GM18498 (cell line): ENCODE results near the gene TMEM170B.

Experiments
- ATAC-seq: cut with Tn5 transposase; IDR thresholded peaks from one replicate; pipeline ENCODE4 v1.9.1; 2021; ENCODE audit warnings: mild to moderate bottlenecking, moderate library complexity; ENCODE audit not compliant: unreplicated experiment

TMEM170B gene

GRCh38 chr6:11584244-11584643, 46.7 kb downstream of the TMEM170B start:
- no peak for ATAC-seq

- ATAC-seq: no peak
Observed at GRCh38 chr6:11585426-11586016, 48.0 kb downstream of the TMEM170B start.

GRCh38 chr6:11586117-11586516, 48.6 kb downstream of the TMEM170B start:
- no peak for ATAC-seq

- no peak for ATAC-seq
Observed at GRCh38 chr6:11586536-11586935, 49.0 kb downstream of the TMEM170B start.

- no peak for ATAC-seq
Observed at GRCh38 chr6:11589261-11589660, 51.7 kb downstream of the TMEM170B start.

GRCh38 chr6:11592294-11592906, 54.9 kb downstream of the TMEM170B start:
- no peak for ATAC-seq

GRCh38 chr6:11593096-11593495, 55.5 kb downstream of the TMEM170B start:
- no peak for ATAC-seq

- no peak for ATAC-seq
Observed at GRCh38 chr6:11595903-11596302, 58.4 kb downstream of the TMEM170B start.

GRCh38 chr6:11596640-11597237, 59.2 kb downstream of the TMEM170B start:
- no peak for ATAC-seq

GRCh38 chr6:11598687-11599086, 61.1 kb downstream of the TMEM170B start:
- no peak for ATAC-seq

- ATAC-seq: no peak
Observed at GRCh38 chr6:11600251-11600650, 62.7 kb downstream of the TMEM170B start.

GRCh38 chr6:11601776-11602605, 64.4 kb downstream of the TMEM170B start:
- no peak for ATAC-seq

- no peak for ATAC-seq
Observed at GRCh38 chr6:11604215-11604614, 66.7 kb downstream of the TMEM170B start.

GRCh38 chr6:11604836-11605506, 67.4 kb downstream of the TMEM170B start:
- ATAC-seq: no peak

- ATAC-seq: no peak
Observed at GRCh38 chr6:11605507-11605905, 68.0 kb downstream of the TMEM170B start.

- ATAC-seq: no peak
Observed at GRCh38 chr6:11606332-11606731, 68.8 kb downstream of the TMEM170B start.

GRCh38 chr6:11607383-11607782, 69.8 kb downstream of the TMEM170B start:
- ATAC-seq: no peak

GRCh38 chr6:11608600-11609323, 71.2 kb downstream of the TMEM170B start:
- ATAC-seq: no peak

GRCh38 chr6:11609324-11610071, 71.9 kb downstream of the TMEM170B start:
- no peak for ATAC-seq

GRCh38 chr6:11613336-11613735, 75.8 kb downstream of the TMEM170B start:
- ATAC-seq: no peak
